GM19455 (cell line): ENCODE measurements around the gene PNPLA3.

ENCODE experiments used
- ATAC-seq: cut with Tn5 transposase; IDR thresholded peaks from one replicate; pipeline ENCODE4 v1.9.1; 2021; ENCODE audit not compliant: unreplicated experiment

Gene PNPLA3

DNA sequence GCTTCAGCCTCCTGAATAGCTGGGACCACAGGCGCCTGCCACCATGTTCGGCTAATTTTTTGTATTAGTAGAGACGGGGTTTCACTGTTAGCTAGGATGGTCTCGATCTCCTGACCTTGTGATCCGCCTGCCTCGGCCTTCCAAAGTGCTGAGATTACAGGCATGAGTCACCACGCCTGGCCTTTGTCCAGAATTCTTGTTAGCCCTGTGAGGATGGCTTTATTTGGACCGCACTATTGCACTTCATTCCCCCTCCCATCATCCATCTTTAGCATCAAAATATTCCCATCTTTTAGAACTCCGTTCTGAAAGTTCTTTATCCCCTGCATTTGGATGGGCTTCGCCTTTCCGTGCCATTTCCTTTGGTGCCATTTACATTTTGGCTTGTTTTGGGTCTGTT, 34.3 kb downstream of the PNPLA3 start:
- no peak for ATAC-seq

DNA sequence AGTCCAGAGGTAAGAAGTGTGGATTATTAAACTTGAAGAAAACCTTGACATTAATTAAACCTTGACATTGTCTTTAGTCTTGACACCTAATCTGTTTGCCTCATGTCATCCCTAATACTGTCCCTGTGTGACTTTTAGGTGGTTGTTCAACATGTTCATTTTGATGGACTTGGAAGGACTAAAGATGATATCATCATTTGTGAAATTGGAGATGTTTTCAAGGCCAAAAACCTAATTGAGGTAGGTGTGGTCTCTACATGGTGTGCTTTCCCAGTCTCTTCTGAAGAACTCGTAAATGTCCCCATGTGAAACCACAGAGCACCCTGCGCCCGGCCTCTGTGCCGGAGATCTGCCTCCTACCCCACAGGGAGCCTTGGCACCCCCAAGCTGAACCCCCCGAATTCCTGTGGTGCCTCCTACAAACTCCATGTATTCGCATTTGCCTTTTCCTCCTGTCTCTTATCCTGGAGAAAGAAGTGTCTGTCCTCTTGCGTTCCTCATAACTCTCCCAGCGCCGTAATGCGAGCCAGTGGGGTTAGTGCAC, 40.8 kb downstream of the PNPLA3 start:
- ATAC-seq, result no peak

DNA sequence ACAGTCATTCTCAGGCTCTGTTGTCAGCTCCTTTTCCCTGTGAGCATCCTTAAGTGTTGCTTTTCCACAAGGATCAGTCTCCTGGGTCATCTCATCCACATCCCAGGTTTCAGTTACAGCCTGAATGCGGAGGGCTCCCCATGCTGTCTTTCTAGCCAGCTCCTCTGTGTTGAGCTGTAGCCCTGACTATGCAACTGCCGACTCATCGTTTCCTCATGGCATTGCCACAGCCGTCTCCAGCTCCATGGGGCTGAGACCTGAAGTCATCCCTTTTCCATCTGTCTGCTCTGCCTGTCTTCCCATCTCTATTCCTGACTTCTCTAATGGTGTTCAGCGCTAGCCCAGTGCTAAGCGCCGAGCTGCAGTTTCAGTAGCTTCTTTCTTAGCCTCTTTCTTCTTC, 43.5 kb downstream of the PNPLA3 start:
- no peak for ATAC-seq

DNA sequence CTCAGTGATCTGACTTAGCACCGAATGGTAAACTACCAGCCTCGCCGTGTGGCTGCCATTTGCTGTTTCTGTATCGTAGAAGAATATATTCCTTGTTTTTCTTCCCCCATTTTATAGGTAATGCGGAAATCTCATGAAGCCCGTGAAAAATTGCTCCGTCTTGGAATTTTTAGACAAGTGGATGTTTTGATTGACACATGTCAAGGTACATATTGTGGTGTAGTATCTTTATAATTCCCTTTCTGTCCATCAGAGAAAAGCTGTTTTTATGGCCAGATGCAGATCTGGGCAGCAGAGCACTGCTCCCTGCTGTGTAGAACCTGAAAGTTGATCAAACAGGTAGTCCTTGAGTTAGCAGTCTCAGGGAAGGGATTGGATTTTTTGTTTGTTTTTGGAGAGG, 45.0 kb downstream of the PNPLA3 start:
- no peak for ATAC-seq

DNA sequence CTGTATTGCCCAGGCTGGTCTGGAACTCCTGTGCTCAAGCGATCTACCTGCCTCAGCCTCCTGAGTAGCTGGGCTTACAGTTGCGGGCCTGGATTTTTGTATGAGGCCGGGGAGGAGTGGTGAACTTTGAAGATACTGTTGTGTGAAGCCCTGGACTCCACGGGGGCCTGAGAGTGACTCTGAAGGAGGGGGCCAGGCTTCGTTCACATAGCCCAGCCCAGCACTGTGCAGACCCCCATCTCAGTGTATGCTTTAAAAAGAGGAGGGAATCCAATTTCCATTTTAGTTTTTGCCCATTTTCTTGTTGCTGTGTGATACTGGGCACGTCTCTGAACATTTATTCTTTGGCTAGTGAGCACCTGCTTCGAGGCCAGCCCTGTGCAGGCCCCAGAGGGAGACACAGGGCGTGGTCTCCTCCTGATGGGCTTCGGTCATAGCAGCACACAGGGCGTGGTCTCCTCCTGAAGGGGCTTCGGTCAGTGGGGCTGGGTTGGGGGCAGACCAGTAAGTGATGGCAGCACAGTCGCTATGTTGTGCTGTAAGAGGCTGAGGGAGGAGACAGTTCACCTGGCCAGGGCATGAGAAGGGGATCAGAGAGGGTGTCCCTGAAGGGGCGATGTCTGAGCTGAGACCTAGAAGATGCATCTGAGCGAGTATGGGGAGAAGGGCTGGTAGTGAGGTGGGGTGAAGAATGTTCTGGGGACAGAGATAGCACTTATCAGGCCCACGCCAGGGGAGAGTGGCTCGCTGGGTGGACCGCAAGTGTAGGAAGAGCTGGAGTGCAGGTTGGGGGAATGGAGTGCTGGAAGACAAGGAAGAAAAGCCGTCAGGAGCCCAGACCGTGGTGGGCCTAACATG, 45.6 kb downstream of the PNPLA3 start:
- ATAC-seq, result no peak

DNA sequence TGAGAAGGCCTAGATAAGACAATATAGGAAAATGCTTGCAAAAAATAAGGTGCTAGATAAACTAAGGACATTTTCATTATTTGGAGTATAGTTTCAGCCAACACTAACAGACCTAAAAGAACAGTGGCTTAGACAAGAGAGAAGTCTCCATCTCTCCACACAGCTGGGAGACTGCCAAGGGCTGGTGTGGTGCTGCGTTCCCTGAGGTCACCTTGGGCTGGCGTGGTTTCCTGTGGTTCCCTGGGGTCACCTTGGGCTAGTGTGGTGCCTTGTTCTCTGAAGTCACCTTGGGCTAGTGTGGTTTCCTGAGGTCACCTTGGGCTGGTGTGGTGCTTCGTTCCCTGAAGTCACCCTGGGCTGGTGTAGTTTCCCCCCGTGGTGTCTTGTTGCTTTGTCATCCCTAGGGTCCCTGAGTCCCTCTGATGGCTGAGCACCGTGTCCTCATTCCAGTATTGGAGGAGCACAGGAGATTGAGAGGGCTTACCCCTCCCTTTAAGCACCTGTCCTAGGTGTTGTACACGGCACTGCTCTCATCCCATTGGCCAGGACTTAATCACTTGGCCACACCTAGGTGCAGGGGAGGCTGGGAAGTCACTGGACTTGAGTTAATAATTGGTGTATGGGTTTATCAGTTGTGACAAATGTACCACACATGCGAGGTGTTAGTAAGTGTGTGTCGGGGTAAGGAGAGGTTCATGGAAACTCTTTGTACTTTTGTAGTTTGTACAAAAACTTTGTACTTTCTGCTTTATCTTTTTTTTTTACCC, 46.6 kb downstream of the PNPLA3 start:
- ATAC-seq, result no peak

DNA sequence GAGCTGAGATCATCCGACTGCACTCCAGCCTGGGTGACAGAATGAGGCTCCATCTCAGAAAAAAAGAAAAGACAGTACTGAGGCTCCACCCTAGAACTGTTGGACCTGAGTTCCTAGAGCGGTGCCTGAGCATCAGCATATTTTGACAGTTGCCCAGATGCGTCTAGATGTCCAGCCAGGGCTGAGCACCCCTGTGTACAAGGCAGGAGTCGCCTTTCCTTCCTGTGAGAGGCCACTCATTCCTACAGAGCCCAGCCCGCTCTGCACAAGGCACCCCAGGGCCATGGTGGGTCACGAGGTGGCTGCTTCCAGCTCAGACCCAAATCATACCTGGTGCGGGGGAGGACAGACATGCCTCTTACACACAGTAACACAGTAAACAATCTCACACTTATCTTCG, 47.5 kb downstream of the PNPLA3 start:
- no peak for ATAC-seq

DNA sequence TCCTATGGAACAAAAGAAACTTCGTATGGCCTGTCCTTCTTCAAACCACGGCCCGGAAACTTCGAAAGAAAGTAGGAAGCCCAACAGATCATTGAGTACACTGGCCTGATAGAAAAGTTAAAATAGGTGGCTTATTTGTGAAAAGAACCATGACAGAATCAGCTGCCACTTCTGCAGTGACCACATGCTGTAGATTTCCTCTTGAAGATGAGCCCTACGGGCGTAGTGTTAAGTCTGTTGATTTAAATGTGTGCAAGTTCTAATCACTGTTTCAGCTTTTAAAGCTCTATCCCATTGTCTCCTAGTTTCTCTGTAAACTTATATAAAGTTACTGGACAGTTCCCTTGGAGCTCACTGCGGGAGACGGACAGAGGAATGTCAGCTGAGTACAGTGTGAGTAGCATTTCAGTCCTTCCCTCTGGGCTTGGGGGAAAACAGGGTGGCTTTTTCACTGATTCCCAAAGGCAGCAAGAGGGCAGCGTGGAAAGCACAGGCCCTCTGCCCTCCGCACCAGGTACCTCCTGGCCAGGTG, 49.4 kb downstream of the PNPLA3 start:
- ATAC-seq, result no peak

DNA sequence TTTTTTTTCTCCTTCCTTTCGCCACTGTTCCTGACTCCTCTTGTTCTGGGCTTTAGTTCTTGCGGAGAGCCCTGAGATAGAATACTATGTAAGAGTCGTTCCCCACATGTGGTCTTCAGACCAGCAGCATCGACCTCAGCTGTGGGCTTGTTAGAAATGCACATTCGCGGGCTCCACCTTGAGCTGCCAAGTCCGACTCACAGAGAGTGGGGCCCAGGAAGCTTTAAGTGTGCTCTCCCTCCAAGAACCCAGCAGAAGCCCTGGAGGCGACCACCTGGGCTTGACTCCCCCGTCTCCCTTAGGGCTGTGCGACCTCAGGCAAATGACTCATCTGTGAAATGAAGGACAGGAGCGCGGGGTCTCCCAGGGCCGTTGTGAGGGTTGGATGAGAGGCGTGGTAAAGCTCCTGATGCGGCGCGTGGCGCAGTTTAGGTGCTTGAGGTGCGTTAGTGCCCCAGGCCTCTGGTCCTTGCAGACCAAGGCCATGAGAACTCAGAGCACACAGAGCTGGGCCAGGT, 50.5 kb downstream of the PNPLA3 start:
- ATAC-seq, result no peak

DNA sequence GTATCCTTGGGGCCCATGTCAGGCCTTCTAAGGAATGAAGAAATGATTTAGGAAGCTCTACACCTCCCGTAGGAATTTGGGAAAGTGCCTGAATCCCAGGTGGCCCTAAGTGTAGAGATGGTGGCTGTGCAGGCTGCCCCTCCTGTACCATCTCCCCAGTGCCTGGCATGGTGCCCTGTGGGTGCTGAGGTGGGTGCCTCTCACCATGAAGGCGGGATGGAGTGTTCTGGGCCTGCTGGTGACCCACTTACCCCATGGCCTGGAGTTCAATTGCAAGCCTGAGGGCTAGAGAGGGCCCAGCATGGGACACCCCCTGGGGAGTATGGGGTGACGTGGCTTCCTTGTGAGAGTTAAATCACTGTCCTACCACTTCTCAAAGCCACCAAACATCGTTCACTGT, 51.4 kb downstream of the PNPLA3 start:
- ATAC-seq, result no peak

DNA sequence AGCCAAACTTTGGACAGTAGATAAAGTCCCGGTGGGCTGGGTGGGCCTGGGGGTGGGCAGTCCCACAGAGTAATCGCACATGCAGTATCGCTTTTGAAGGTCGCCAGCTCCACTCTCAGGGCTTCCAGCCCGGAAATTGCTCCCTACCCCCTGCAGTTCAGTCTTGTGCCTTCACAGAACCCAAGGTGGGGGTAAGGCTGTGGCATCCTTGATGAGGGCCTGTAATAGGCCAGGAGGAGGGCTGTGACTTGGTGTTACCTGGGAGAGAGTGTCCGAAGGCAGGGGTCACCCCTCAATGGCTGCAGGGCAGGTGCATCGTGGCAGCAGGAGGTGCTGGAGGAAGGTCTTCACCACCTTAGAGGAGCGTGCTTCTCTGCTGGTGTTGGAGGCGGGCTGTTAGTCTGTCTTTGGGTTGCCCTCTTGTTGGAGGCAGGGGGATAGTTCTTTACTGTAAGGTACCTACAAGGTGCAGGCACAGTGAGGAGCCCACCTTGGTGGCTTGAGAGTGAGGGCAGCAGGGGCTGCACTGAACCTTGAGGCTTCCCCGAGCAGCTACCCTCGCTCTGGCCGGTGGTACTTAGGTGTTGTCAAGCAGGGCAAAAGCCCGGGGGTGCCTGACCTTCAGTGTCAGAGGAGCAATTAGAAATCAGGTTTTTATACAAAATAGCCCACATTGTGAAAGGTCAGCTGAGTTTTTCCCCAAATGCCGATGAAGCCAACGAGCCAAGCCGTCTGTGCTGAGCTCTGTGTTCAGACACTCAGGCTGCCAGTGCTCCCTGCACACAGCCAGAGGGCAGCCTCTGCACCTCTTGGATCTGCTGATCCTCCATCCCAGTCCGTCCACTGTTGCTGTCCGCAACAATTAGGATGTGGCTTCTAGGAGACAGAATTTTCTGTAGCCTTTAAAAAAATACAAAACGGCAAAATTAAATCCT, 53.5 kb downstream of the PNPLA3 start:
- ATAC-seq, result no peak

DNA sequence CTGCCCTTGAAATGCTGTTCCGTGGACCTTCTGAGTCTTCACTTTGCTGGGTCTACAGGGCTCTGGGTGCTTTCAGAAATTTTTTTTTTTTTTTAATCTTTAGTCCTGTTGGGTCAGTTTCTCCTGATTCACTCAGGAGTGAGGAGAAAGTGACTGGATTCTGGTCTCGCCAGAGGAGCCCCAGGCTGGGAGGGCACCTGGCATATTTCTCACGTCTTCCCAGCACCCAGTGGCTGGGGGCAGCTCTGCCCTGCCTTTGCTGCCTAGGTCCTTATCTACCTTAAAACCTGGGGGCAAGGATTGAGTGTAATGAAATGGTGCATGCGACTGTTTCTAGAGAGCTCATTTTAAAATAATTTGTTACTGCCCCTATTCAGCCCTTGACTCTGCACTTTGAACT, 55.0 kb downstream of the PNPLA3 start:
- no peak for ATAC-seq

DNA sequence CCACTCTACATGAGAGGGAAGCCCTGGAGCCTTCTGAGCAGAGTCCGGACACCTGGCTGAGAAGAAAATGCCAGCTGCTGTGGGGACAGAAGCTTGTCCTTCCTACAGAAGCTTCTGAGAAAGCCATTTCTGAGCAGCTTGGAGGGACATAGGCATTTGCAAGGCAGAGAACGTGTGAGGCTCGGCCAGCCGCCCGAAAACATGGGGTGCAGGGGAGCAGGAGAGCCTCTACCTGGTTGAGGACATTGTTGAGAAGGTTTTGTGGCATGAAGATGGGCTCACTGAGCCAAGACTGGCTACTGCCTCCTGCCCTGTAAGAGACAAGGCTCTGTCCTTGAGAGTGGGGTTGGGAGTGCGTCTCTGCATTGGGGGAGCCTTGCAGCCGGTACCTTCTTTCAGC, 57.0 kb downstream of the PNPLA3 start:
- no peak for ATAC-seq

DNA sequence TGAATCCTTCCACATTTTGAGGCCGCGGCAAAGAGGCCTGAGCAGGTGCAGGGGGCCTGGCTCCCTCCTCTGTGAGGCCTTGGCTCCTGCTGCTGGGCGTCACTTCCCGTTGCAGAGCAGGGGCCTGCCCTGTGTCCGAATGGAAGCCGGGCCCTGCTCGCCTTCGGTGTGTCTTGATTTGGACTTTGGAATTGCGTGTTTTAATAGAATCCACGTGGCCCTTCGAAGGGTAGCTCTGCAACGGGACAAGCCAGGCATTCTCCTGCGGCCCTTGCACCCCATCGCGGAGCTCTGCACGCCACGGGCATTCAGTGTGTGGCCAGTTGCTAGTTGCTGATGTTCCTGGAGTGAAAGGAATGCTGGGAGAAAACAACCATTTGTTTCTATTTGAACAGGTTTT, 57.4 kb downstream of the PNPLA3 start:
- ATAC-seq, result no peak

DNA sequence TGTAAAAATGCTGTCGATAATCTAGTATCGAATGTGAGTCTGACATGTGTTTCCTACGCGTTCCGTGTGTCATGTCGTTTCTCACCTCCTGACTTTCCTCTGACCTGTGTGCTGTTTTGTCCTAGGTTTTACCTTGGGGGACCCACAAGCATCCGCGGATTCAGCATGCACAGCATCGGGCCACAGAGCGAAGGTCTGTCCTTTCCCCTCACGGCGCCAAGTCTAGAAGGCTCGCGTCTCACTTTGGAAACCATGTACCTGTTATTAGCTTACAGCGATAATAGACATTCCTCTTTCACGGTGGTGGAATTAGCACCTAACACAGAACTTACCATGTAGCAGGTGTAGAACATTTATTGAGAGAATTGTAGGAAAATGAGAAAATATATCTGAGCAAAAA, 60.2 kb downstream of the PNPLA3 start:
- ATAC-seq, result no peak

DNA sequence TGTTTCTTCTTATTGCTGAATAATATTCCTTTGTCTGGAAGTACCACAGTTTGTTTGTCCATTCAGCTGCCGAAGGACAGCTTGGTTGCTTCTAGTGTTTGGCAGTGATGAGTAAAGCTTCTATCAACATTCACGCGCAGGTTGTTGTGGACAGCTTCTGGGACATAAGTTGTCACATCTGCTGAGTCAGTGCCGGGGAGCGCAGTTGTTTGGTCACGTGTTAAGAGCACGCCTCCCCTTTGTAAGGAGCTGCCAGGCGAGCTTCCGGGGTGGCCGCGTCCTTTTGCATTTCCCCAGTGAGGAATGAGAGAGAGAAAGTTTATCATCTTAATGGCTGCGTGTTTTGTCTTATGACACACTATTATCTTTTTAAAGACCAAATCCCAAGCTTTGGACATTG, 61.9 kb downstream of the PNPLA3 start:
- no peak for ATAC-seq

DNA sequence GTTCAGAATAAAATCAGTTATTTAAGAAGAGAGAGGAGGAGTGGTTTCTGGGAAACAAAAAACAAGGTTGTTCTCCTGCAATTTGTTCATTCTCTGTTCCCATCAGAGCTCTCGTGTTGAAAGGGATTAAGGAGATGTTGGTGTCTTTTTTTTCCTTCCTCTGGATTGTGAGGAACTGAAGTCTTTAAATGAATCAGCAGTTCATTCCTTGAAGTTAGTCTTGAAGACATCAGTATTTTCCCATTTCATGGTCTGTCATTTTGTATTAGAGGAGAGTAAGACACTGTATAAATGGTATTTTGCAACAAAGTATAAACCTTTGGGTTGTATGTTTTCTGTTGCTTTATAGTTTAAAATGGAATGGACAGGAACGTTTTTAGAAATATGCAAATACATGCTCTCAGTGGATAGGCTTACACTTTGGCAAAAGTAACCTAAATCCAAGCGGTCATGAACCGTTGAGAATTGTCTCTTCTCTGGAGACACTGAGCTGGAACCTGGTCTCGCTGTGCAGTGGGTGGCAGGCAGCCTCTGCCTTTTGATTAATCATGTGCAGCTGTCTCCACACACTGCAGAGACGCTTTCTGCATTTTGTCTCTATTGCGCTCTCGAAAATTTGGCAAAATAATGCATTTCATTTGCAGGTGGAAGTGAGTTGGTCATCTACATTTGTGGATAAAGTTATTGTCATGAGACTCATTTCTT, 64.7 kb downstream of the PNPLA3 start:
- ATAC-seq, result no peak

DNA sequence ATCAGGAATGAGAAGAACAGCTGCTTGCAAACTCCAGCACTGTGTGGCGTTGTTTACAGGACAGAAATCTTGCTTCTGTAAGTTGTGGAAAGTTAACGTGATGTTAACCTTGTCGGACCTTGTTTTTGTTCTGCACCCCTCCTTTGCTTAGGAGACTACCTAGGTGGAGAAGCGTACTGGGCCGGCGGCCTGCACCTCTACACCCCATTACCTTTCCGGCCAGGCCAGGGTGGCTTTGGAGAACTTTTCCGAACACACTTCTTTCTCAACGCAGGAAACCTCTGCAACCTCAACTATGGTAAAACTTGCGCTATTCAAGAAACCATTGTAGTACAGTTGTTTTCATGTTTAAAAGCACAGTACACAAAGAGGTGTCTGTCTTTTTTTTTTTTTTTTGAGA, 65.4 kb downstream of the PNPLA3 start:
- no peak for ATAC-seq

DNA sequence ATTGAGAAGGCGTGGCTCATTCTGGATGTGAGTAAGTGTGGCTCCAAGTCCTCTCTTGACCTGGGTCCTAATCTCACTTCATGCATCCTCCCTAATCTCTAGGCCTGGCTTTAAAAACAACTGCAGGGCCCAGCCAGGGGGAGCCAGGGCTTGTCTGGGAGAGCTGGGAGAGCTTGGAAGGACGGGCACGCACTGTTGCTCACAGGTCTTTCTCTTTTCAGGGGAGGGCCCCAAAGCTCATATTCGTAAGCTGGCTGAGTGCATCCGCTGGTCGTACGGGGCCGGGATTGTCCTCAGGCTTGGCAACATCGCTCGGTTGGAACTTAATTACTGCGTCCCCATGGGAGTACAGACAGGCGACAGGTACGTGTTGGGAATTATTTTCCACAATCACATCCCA, 66.4 kb downstream of the PNPLA3 start:
- ATAC-seq, result no peak
